GM19438 (cell line): ENCODE data around the gene CNNM3.
"Not testable (repeated sequence)": the region's sequence is repeated elsewhere in the genome, so short reads cannot be mapped to it uniquely, and the experiment has no call there.

ENCODE experiments used
- ATAC-seq: cut with Tn5 transposase; IDR thresholded peaks from one replicate; pipeline ENCODE4 v1.9.1; 2021; ENCODE audit warnings: low read depth; ENCODE audit not compliant: unreplicated experiment

Gene CNNM3

DNA sequence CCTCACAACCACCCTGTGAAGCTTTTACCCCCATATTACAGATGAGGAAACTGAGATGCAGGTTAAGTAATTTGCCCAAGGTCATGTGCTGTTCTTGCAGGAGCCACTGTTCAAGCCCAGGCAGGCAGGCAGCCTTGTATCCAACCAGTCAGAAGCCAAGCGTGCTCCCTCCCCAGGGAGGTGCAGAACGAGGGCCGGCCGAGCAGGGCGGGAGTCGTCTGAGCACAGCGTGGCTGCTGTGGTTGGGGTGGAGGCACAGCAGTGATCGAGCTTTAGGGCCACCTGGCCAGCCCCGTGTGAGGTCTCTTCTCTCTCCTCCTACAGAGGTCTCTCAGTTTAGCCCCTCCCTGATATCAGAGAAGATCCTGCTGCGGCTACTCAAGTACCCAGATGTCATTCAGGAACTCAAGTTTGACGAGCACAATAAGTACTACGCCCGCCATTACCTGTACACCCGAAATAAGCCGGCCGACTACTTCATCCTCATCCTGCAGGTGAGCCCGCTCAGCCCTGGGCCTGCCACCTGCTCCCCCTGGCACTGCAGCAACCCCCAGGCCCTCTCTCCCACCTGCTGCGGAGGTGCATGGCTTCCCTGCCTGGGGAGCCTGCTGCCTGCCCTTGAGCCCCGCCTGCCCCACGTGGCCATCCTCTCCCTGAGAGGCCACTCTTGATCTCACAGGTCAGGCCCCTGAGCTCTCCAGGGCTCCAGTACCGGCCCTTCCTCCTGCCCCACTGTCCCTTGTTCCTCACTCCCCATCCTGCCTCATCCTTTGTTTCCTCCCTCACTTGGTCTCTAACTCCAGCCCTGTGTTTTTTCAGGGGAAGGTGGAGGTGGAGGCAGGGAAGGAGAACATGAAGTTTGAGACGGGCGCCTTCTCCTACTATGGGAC is 17.1 kb upstream of the CNNM3 start:
- ATAC-seq = no peak

DNA sequence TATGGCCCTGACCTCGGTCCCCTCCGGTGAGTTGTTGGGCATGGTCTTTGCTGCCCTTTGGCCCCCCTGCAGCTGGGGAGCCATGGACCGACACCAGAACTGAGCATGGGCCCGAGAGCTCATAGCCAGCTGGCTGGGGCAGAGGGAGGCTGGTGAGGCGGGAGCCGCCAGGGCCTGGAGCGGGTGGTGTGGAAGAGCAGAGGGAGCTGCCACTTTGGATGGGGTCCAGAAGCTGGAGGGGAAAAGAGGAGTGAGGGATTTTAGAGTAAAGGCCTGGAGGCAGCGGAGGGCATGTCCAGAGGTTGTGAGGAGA is 16.5 kb upstream of the CNNM3 start:
- ATAC-seq = no peak

DNA sequence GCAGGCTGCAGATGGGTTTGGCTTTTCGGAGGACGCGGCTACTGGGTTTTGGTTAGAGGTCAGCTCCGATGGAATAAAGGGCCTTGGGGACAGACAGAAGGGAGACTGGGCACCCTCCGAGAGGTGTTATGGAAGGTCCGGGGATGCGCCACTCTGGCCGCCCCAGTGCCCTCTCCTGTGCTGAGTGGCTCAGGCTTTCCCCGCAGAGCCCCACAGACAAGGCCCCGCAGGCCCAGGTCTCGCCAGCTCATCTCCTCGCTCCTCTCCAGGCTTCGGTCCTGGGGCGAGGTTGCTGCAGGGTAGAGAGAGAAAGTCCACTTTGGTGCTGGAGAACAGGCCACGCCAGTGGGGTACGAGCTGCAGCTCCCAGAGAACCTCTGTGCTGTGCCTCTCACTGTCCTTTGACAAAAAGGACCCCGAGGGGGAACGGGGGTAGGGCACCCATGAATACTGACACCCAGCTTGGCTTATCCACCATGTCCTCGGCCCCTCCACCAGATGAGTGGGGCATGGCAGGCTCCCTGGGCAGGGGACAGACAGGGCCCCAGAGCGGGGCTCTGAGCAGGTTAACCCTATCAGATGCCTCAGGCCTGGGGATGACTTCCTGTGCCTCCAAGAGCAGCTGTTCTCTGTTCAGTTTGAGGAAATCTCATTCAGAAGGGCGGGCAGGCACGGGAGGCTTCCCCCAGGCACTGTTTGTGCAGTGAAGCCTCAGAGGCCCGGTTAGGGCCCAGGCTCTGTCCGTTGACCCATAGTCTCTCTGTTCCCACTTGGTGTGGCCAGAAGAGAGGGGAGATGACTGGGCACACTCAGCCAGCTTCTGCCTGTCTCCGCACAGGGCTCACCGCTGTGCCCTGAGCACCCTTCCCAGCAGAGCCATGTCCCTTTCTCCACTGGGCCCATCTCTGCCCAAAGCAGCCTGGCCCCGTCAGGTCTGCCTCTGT is 15.7 kb upstream of the CNNM3 start:
- ATAC-seq = no peak

DNA sequence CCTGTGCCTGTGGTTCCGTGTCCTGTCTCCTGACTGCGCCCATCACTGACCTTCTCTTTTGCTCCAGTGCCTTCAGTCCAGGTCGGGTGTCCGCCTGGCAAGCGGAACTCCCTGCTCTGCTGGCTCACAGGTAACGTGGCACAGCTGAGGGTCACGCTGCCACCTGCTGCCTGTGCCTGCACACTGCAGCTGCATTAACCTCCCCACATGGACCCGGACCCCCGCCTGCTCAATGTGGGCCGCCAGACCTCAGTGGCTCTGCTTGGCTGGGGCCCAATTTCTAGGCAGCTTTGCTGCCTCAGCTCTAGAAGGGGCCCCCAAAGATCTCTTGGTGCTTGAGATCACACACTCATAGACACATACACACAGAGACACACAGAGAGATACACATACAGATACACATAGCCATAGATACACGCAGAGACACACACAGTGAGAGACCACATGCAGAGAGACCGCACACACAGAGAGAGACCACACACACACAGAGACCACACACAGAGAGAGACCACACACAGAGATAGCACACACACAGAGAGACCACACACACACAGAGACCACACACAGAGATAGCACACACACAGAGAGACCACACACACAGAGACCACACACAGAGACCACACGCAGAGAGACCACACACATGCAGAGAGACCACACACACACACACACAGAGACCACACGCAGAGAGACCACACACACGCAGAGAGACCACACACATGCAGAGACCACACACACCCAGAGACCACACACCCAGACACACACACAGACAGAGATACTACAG is 14.9 kb upstream of the CNNM3 start:
- peak; percentile 86 for ATAC-seq

DNA sequence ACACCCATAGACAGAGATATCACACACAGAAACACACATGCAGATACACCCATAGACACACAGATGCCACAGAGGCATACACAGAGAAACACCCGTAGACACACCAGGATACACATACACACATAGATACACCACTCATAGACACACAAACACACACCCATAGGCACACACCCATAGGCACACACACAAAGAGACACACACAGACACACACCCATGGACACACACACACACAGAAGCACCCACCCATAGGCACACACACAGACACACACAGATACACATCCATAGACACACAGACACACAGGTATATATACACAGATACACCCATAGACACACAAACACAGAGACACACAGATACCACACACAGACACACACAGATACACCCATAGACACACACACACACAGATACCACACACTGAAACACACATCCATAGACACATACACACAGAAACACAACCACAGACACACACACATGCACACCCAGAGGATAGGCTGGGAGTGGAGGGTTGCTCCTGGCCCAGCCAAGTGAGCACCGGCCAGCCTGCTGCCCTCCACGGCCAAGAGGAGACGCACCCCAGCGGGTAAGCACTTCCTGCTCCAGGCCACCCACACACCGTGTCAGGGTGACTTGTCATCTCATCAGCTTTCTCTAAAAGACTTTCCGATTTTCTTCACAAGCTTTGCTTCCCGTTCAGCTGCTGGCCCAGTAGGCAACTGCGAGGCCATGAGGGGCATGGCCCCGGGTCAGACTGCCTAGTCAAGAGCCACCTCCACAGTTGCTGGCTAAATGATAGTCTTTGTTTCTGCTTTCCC is 14.1 kb upstream of the CNNM3 start:
- no peak for ATAC-seq

DNA sequence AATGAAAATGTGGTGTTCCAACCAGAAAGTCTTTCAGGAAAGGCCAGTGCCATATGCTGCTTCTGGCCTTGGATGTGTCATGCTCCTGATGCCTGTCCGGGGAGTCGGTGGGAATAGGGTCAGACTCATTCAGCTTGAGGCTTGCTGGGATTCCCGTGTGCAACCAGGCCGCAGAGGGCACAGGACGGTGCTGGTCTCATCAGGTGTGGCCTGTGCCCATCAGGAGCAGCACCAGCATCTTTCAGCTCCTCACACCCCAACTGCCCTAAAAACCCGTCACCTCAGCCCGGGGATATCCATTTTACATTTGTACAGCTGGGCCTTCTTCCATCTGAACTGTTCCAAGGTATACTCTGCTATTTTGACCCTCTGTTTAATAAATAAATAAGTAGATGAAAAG is 13.3 kb upstream of the CNNM3 start:
- no peak for ATAC-seq

DNA sequence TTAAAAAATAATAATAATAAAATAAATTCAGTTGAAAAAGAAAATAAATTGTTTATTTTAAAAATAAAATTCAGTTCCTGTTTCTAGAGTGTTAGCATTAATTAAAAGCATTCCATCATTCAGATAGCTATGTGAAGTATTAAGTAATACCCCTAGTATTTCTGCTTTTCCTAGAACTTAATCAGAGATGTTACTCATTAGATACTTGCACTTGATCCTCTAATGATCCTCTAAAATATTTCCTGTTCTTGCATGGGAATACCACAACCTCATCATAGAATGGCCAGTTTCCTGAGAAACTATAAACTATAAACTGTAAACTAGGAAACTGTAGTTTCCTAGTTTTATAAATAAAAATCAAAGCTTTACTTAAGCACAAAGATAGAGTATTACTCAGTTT is 11.1 kb upstream of the CNNM3 start:
- no peak for ATAC-seq

DNA sequence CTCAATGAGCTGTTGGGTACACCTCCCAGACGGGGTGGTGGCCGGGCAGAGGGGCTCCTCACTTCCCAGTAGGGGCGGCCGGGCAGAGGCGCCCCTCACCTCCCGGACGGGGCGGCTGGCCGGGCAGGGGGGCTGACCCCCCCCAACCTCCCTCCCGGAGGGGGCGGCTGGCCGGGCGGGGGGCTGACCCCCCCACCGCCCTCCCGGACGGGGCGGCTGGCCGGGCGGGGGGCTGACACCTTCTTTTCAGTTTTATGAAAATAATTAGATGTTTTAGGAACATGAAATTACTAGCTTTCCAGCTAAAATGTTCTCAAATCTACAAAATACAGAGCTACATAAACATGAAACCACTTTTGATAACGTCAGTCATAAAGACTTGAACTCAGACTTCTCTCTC is 10.1 kb upstream of the CNNM3 start:
- not testable (repeated sequence) for ATAC-seq

DNA sequence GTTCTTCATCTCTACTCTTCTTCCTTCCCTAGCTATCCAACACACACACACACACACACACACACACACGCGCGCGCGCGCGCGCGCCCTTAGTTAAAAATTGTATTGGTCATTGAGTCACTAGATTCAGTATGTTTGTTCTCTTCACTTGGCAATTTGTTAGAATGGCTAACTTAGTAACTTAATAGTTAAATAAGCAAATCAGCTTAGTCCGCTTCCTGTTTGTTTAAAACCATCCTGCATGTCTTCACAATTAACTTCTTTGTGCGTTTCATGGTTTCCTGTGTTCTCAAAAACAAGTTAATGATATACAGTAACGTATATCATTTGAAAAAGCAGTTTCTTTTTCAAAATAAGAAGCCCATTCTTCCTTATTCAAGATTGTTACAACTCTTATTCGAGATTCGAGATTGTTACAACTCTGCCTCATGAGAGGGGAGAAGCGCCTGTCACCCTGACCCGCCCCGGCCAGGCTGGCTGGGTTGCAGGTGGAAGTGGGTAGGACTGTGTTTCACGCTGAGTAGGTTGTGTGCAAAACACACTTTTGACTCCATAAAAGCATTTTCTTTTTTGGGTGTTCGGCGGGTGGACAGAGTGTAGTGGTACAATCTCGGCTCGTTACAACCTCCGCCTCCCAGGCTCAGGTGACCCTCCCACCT is 9.5 kb upstream of the CNNM3 start:
- ATAC-seq = peak; percentile 61

DNA sequence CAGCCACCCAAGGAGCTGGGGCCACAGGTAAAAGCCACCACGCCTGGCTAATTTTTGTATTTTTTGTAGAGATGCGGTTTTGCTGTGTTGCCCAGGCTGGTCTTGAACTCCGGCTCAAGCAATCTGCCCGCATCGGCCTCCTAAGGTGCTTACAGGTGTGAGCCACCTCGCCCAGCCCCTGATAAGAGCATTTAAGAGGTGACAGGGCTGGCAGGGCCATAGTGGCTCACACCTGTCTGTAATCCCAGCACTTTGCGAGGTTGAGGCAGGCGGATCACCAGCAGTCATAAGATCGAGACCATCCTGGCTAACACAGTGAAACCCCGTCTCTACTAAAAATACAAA is 9.0 kb upstream of the CNNM3 start:
- ATAC-seq = no peak

DNA sequence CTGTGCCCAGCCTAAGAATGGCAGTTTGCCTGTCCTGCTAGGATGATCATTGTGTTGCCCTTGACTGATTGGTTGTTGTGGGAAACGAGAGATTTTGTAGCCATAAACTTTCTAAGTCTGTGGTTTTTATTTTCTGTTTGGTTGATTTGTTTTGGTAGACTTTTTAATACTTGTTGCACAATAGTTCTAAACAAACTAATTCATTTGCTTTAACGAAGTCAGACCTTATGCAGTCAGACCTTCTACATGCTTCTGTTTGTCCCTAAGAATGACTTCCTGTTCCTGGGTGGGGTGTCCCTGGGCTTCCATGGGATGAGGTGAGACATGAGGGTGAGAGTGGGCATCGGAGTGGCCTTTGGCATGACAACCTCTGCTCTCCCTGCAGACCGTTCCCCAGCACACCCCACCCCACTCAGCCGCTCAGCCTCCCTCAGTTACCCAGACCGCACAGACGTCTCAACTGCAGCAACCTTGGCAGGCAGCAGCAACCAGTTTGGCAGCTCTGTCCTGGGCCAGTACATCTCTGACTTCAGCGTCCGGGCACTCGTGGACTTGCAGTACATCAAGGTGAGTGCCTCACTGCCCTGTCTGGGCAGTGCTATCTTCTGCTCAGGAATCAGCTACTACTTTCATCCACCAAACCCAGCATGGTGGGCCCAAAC is 7.8 kb upstream of the CNNM3 start:
- ATAC-seq = no peak

DNA sequence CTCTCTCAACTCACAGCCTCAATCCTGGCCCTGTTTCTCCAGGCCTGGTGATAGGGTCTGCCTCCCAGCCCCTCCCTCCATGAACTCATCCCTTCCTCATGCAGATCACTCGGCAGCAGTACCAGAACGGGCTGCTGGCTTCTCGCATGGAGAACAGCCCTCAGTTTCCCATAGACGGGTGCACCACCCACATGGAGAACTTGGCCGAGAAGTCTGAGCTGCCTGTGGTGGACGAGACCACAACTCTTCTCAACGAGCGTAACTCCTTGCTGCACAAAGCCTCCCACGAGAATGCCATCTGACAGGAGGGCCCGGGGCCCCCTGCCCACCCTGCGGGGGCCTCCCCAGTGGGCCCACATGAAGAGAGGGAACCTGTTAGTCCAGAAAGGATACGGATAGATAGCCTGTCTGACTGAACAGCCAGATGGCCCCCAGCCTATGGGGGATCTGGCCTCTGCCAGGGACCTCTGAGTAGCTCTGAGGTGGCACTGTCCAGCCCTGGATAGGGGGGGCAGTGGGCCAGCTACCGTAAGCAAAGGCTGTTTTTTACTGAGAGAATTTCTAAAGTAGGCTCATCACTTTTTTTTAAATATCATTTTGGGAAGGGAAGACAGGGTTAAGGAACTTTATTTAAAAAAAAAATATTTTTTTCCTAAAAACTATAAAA is 6.7 kb upstream of the CNNM3 start:
- no peak for ATAC-seq

DNA sequence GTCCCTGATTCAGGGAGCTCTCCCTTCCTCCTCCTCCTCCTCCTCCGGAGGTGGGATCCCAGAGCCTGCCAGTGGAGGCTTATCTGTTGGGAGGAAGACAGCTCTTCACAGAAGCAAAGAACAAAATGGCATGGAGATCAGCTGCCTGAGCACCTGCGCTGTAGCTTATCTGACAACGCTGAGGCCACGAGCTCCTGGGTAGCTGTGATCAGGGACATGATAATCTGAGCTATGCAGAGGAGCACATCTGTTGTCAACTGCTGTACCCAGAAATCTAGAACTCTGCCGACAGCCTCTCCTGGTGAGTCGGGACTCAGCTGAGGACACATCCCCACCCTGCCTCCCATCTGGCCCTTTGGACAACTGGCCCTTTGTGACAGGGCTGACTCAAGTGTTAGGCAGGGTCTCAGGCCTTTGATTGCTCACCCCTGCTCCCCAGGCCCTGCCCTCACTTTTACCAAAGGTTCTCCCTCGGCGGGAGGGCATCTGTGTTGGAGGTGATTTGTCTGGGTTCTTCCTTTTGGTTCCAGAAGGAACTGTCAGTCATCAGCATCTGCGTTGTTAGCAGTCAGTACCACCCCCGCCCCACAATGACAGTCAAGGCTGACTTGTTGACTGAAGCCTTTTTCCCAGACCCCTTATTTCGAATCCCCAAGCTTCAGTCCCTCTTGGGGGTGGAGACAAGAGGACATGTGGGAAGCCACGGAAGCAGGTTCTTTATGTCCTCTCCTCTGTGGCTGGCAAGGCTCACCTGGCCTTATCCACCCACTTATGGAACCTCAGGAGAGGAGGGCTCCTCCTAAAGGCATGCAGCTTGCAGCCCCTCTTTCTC is 5.9 kb upstream of the CNNM3 start:
- no peak for ATAC-seq

DNA sequence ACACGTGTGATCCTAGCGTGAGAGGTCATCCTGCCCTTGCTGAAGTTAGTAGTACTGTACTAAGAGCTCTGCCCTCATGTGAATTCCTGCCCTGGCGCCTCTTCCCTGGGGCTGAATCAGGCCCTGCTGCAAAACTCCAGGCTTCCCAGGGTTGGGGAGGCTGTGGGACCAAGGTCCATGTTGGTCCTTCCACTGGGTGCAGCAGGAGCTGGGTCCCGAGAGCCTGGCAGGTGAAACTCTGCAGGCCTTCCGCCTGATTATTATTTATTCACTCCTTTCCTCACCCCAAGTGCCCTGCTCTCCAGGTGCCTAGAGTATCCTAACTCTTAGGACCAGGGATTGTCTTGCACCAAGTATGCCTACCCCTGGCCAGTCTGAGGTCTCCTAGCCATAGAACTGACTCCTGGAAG is 5.3 kb upstream of the CNNM3 start:
- no peak for ATAC-seq

DNA sequence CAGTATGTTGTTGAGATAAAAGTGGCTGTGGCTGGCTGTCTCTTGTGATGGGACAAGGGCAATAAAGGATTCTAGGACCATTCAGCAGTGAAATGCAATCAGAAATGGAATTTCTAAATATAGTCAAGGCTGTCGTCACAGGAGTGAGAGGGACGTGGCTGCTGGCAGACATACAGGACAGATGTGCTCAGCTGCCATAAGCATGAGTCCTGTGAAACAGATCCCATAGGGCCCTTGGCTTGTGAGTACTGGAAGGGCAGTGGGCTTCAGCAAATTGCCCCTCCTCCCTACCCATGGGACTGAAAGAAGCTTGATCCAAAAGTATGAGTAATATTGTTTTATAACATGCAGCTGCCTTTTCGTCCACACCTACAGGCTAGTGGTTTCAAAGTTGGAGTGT is 4.2 kb upstream of the CNNM3 start:
- ATAC-seq = no peak

DNA sequence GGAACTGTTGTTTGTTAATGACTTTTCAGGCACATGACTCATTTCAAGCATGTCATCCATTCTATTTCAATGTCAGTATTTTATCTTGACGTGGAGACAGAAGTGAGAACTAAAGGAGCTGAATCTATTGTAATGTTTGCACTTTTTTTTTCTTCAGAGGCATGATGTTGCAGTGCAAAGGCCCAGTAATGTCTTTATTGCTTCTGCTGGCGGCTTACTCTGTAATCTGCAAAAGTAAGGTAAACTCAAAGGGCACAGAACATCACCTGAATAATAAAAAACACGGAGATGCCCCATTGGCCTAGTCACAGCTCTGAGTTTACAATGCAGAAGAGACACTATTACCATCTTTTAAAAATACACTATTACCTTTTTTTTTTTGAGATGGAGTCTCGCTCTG is 2.4 kb upstream of the CNNM3 start:
- no peak for ATAC-seq

DNA sequence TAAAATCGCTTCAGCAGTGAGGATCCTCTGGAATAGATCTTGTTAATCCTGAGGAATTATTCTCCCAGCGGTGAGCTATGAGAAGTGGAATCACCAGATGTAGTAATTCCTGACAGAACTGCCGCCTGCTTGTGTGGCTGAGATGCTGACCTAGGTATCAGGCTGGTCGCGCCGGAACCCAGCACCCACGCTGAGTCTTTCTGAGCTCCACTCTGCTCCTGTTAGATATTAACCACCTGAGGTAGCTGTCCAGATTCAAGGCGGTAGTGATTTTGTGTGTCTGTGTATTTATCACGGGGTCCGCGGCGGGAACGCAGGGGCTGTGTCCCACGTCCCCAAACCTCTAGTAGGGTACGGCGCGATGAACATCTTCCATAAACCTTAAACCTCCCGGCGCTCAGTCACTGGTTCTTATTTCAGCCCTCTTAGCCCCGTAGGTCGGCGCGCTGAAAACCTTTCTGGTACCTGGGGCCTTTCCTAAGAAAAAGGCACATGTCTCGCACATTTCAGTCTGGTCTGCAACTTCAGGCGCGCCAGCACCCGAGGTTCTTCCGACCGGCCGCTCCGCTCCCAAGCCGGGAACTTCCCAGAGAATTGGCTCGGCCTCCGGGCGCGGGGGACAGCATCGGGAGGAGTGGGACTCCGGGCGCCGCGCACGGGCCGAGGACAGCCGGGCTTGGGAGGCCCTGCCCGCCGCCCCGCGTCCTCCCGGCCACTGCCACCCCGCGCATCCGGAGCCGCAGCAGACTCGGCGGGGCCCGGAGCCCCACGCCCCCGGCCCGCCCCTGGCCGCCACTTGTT is 542 bp upstream of the CNNM3 start:
- peak; percentile 5 for ATAC-seq
